Endothelial cell of umbilical vein (primary cell): Measurements from ENCODE around the gene PML. TPM values are rescaled to one million over a fixed set of nuclear protein-coding genes. Genes with fewer than 3 reads are reported as not detected.

ENCODE experiments used
- BruUV-seq: library from RNA; stranded (reverse); fragments of 400-500 nt; replicated peaks from 2 replicates; lab custom pipeline; 2021; lab: Mats Ljungman, UMichigan
- CTCF ChIA-PET: fragments of 300-600, 350-600 bp; sonication (Branson Sonifier 250); formaldehyde crosslinking; loops from one replicate; lab custom pipeline; 2021; ENCODE audit warnings: antibody characterized with exemption, inconsistent platforms; lab: Charles Lee
- POLR2A ChIA-PET: fragments of 300-600, 350-600 bp; sonication (Branson Sonifier 250); formaldehyde crosslinking; loops from one replicate; lab custom pipeline; 2021; ENCODE audit warnings: antibody characterized with exemption, inconsistent platforms; lab: Charles Lee
- DNase-seq: peaks from one replicate; pipeline ENCODE4 v3.0.0-alpha.2; 2011; ENCODE audit warnings: low read depth, low spot score
- FAIRE-seq: peaks from 2 replicates; lab custom pipeline; 2011; peaks lifted over from hg19 to GRCh38; lab: Jason Lieb, UNC
- H2AFZ ChIP-seq: 2 replicates; pipeline ENCODE4 v1.6.0; 2012; ENCODE audit warnings: low read depth, low read length, control low read depth, inconsistent platforms
- H3K27ac ChIP-seq: 2 replicates; pipeline ENCODE4 v1.5.1; 2011; ENCODE audit warnings: low read depth, mild to moderate bottlenecking, control low read depth, low read length, moderate library complexity; ENCODE audit not compliant: insufficient read depth
- H3K27me3 ChIP-seq, 2 experiments: 2 replicates each; pipeline versions ENCODE4 v1.6.0 to v1.6.1; 2011; ENCODE audit warnings: low read length in 2 of 2, mixed read lengths in 1 of 2; ENCODE audit not compliant: control insufficient read depth in 2 of 2, insufficient read depth in 2 of 2
- H3K36me3 ChIP-seq, 2 experiments: 2 replicates in 1 of 2; 3 replicates in 1 of 2; pipeline ENCODE4 v1.5.1; 2011; ENCODE audit warnings: low read length in 2 of 2, mild to moderate bottlenecking in 1 of 2, moderate library complexity in 1 of 2; ENCODE audit not compliant: control insufficient read depth in 2 of 2, insufficient read depth in 2 of 2; ENCODE audit errors: extremely low read depth in 1 of 2
- H3K4me1 ChIP-seq: 3 replicates; pipeline ENCODE4 v1.5.1; 2011; ENCODE audit warnings: mild to moderate bottlenecking, low read length; ENCODE audit not compliant: control insufficient read depth, insufficient read depth; ENCODE audit errors: extremely low read depth
- H3K4me2 ChIP-seq: 2 replicates; pipeline ENCODE4 v1.6.1; 2011; ENCODE audit warnings: low read length, control low read depth, mixed read lengths; ENCODE audit not compliant: insufficient read depth
- H3K4me3 ChIP-seq, 3 experiments: fragments of 200-600 bp in 1 of 3; sonication (generic), shearing (Covaris generic) in 1 of 3; replicated peaks in 1 of 3; 2 replicates each; pipeline ENCODE4 v1.5.1; 2011 to 2016; ENCODE audit warnings: control low read depth in 3 of 3, low read length in 3 of 3, mild to moderate bottlenecking in 2 of 3, inconsistent platforms in 1 of 3, low read depth in 1 of 3, moderate library complexity in 1 of 3; ENCODE audit not compliant: insufficient read depth in 1 of 3
- H3K79me2 ChIP-seq: 2 replicates; pipeline ENCODE4 v1.6.0; 2012; ENCODE audit warnings: low read length, inconsistent platforms; ENCODE audit not compliant: control insufficient read depth, insufficient read depth
- H3K9ac ChIP-seq: replicated peaks from 2 replicates; pipeline ENCODE3; 2011; ENCODE audit warnings: low read length, control low read depth; ENCODE audit not compliant: insufficient read depth; ENCODE audit errors: extremely low read depth
- H3K9me1 ChIP-seq: replicated peaks from 3 replicates; pipeline ENCODE4 v1.6.0; 2011; ENCODE audit warnings: mild to moderate bottlenecking, low read length; ENCODE audit not compliant: control insufficient read depth, insufficient read depth; ENCODE audit errors: extremely low read depth
- H3K9me3 ChIP-seq: replicated peaks from 2 replicates; pipeline ENCODE4 v1.5.1; 2012; ENCODE audit warnings: low read length, inconsistent platforms; ENCODE audit not compliant: control insufficient read depth, insufficient read depth
- H4K20me1 ChIP-seq: replicated peaks from 2 replicates; pipeline ENCODE3; 2011; ENCODE audit warnings: mild to moderate bottlenecking, low read length; ENCODE audit not compliant: control insufficient read depth, insufficient read depth; ENCODE audit errors: extremely low read depth
- EZH2 ChIP-seq: IDR thresholded peaks from 2 replicates; pipeline ENCODE4 v1.6.1; 2012; ENCODE audit warnings: borderline replicate concordance, low read depth, mild to moderate bottlenecking, moderate library complexity, low read length, inconsistent platforms; ENCODE audit not compliant: severe bottlenecking
- FOS ChIP-seq: IDR thresholded peaks from 2 replicates; pipeline ENCODE4 v1.6.1; 2011; ENCODE audit warnings: mild to moderate bottlenecking, low read length, moderate library complexity, borderline replicate concordance; ENCODE audit not compliant: insufficient read depth
- JUN ChIP-seq: IDR thresholded peaks from 2 replicates; pipeline ENCODE4 v1.6.1; 2011; ENCODE audit warnings: borderline replicate concordance, low read depth; ENCODE audit not compliant: insufficient read length, insufficient read depth
- MYC ChIP-seq: IDR thresholded peaks from one replicate; pipeline ENCODE4 v1.6.1; 2011; ENCODE audit warnings: mild to moderate bottlenecking, low read depth, low read length
- POLR2A ChIP-seq: IDR thresholded peaks from 2 replicates; pipeline ENCODE4 v1.6.1; 2012; ENCODE audit warnings: low read depth, mild to moderate bottlenecking, control low read depth, low read length
- POLR2AphosphoS5 ChIP-seq: IDR thresholded peaks from 2 replicates; pipeline ENCODE4 v1.6.1; 2012; ENCODE audit warnings: low read depth, mild to moderate bottlenecking, control low read depth, low read length, moderate library complexity; ENCODE audit not compliant: insufficient read depth
- dilution Hi-C: fragments of 300-500 bp; cut with MboI; formaldehyde crosslinking; loops from one replicate; pipeline ENCODE4 v1.15.0; 2019; ENCODE audit warnings: low sequenced_read_pairs; ENCODE audit not compliant: extremely low pct_ligation_motif_present
- intact Hi-C: fragments of 100-400 bp; cut with micrococcal nuclease; formaldehyde crosslinking; loops from one replicate; pipeline ENCODE4 v1.10.0; 2022
- polyA plus RNA-seq, 4 experiments: library from polyadenylated mRNA; depleted of rRNA in 3 of 4; stranded (reverse) in 3 of 4; unstranded in 1 of 4; fragments of >200 nt; gene quantifications; 2 replicates each; pipeline versions ENCODE4 v1.2.1 to v1.2.3, GENCODE V29; 2011 to 2012; ENCODE audit warnings: missing spikeins in 1 of 4
- total RNA-seq: library from RNA; stranded (reverse); gene quantifications from 2 replicates; pipeline ENCODE4 v1.2.3, GENCODE V29; 2021
- TF ChIP-seq, protein P1 (sequence below): IDR thresholded peaks from 2 replicates; pipeline ENCODE4 v1.6.1; 2011; ENCODE audit not compliant: insufficient read depth, insufficient read length

The PML gene
- total and polyA plus RNA-seq, 2 donors (not counting 3 experiments of a cell fraction or from before 2014, with no cell fraction given) = 30.4 to 79.6 TPM

- BruUV-seq = no TSS peak
- no peaks in the 10 kb centered on the region for H3K9me3 ChIP-seq
- no peaks in the 10 kb centered on the region for H4K20me1 ChIP-seq
- no peak overlapping the region for H3K9ac ChIP-seq
- no peak overlapping the region for H3K4me3 ChIP-seq
- H3K4me2 ChIP-seq = no peak overlapping the region
- peaks cover 15% of the 10 kb centered on the region for H3K4me1 ChIP-seq
- H3K9me1 ChIP-seq = no peaks in the 10 kb centered on the region
- FAIRE-seq = no peak
- H3K79me2 ChIP-seq = no peaks in the 10 kb centered on the region
- H3K27ac ChIP-seq = no peak overlapping the region
- ChIA-PET POLR2A (no interaction called here), CTCF (interaction anchor here (2.7 kb wide), 1 partner anchor 17 kb away, joined by 19 read pairs; no protein-coding TSS in a partner anchor)
- intact Hi-C loops (no loop called here), dilution Hi-C loops (no loop called here)
- no peak overlapping the region for H2AFZ ChIP-seq
- no peaks in the 10 kb centered on the region for H3K36me3 ChIP-seq
- H3K27me3 ChIP-seq = no peaks in the 10 kb centered on the region
- TF ChIP-seq, protein P1, sequence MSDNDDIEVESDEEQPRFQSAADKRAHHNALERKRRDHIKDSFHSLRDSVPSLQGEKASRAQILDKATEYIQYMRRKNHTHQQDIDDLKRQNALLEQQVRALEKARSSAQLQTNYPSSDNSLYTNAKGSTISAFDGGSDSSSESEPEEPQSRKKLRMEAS = no peak
- TF ChIP-seq POLR2A = no peak
- no peak for DNase-seq
Observed at GRCh38 chr15:73955326-73955725, 39.2 kb upstream of the PML start.

- TF ChIP-seq JUN (no peak), POLR2AphosphoS5 (no peak), FOS (no peak), MYC (no peak), POLR2A (no peak), EZH2 (no peak)
- TF ChIP-seq, protein P1 = no peak
- H4K20me1 ChIP-seq = no peaks in the 10 kb centered on the region
- no peak for FAIRE-seq
- H3K9me1 ChIP-seq = no peaks in the 10 kb centered on the region
- dilution Hi-C loops = no loop called here
- BruUV-seq = no TSS peak
- no peak overlapping the region for H3K4me3 ChIP-seq
- CTCF ChIA-PET = interaction anchor here (0.7 to 2.7 kb wide), 7 partner anchors 8 to 360 kb away, joined by 3 to 19 read pairs (median 3); no protein-coding TSS in a partner anchor
- no peak overlapping the region for H3K27ac ChIP-seq
- H3K4me2 ChIP-seq = no peak overlapping the region
- no peaks in the 10 kb centered on the region for H3K9me3 ChIP-seq
- H2AFZ ChIP-seq = peak overlapping the region; percentile 21
- DNase-seq = no peak
- H3K9ac ChIP-seq = no peak overlapping the region
- H3K27me3 ChIP-seq = no peaks in the 10 kb centered on the region
- H3K4me1 ChIP-seq = peaks cover 15% of the 10 kb centered on the region
- POLR2A ChIA-PET = no interaction called here
- no peaks in the 10 kb centered on the region for H3K79me2 ChIP-seq
- intact Hi-C loops = no loop called here
- no peaks in the 10 kb centered on the region for H3K36me3 ChIP-seq
Observed at GRCh38 chr15:73955861-73956742, 38.4 kb upstream of the PML start.
